Trophoblast cell (in vitro differentiated cells and primary cell): ENCODE data around the gene MBNL2.
A peak's percentile ranks its signal among the peaks of the same experiment; 100 is the strongest.

Experiments
- DNase-seq, 2 donors: peaks; one replicate each; pipeline ENCODE4 v3.0.0-alpha.2; 2016
- H2AFZ ChIP-seq: 2 replicates; pipeline ENCODE4 v1.6.1; 2013; ENCODE audit warnings: low read length, moderate library complexity, mild to moderate bottlenecking; ENCODE audit not compliant: insufficient read depth, poor library complexity
- H2AK5ac ChIP-seq: 2 replicates; pipeline ENCODE4 v1.6.1; 2013; ENCODE audit warnings: mild to moderate bottlenecking, low read length
- H2BK120ac ChIP-seq: 2 replicates; pipeline ENCODE4 v1.6.1; 2013; ENCODE audit warnings: low read length, mild to moderate bottlenecking, moderate library complexity; ENCODE audit not compliant: insufficient read depth, poor library complexity
- H2BK12ac ChIP-seq: 2 replicates; pipeline ENCODE4 v1.6.1; 2013; ENCODE audit warnings: mild to moderate bottlenecking, low read length, moderate library complexity
- H2BK5ac ChIP-seq: 2 replicates; pipeline ENCODE4 v1.6.1; 2013; ENCODE audit warnings: low read length, low read depth, moderate library complexity, mild to moderate bottlenecking; ENCODE audit not compliant: poor library complexity
- H3K14ac ChIP-seq: 2 replicates; pipeline ENCODE4 v1.6.1; 2013; ENCODE audit warnings: mild to moderate bottlenecking, low read length
- H3K18ac ChIP-seq: 2 replicates; pipeline ENCODE4 v1.6.1; 2013; ENCODE audit warnings: mild to moderate bottlenecking, low read length
- H3K23ac ChIP-seq: 2 replicates; pipeline ENCODE4 v1.6.1; 2013; ENCODE audit warnings: low read length
- H3K27ac ChIP-seq: 2 replicates; pipeline ENCODE4 v1.5.1; 2013; ENCODE audit warnings: low read depth, mild to moderate bottlenecking, inconsistent platforms, low read length, moderate library complexity
- H3K27me3 ChIP-seq: 2 replicates; pipeline ENCODE4 v1.6.1; 2013; ENCODE audit warnings: inconsistent platforms, mild to moderate bottlenecking, low read length, moderate library complexity; ENCODE audit not compliant: insufficient read depth
- H3K36me3 ChIP-seq, 2 experiments: 1 replicate in 1 of 2; 2 replicates in 1 of 2; pipeline ENCODE4 v1.6.1; 2013; ENCODE audit warnings: low read length in 2 of 2, mild to moderate bottlenecking in 2 of 2, moderate library complexity in 1 of 2; ENCODE audit not compliant: insufficient read depth in 2 of 2, control insufficient read depth in 1 of 2
- H3K4ac ChIP-seq: 2 replicates; pipeline ENCODE4 v1.6.1; 2013; ENCODE audit warnings: low read depth, mild to moderate bottlenecking, low read length, moderate library complexity
- H3K4me1 ChIP-seq, 2 experiments: 1 replicate in 1 of 2; 2 replicates in 1 of 2; pipeline ENCODE4 v1.6.1; 2013; ENCODE audit warnings: low read length in 2 of 2, mild to moderate bottlenecking in 2 of 2, moderate library complexity in 1 of 2; ENCODE audit not compliant: insufficient read depth in 2 of 2, control insufficient read depth in 1 of 2
- H3K4me2 ChIP-seq: 2 replicates; pipeline ENCODE4 v1.6.1; 2013; ENCODE audit warnings: inconsistent platforms, mild to moderate bottlenecking, low read length, moderate library complexity
- H3K4me3 ChIP-seq: 2 replicates; pipeline ENCODE4 v1.5.1; 2013; ENCODE audit warnings: mild to moderate bottlenecking, low read depth, low read length, inconsistent platforms
- H3K79me1 ChIP-seq: one replicate; pipeline ENCODE4 v1.6.1; 2013; ENCODE audit warnings: low read length
- H3K79me2 ChIP-seq: 2 replicates; pipeline ENCODE4 v1.6.1; 2013; ENCODE audit warnings: low read length, mild to moderate bottlenecking; ENCODE audit not compliant: control insufficient read depth, insufficient read depth, poor library complexity
- H3K9ac ChIP-seq: 2 replicates; pipeline ENCODE4 v1.6.1; 2013; ENCODE audit warnings: mild to moderate bottlenecking, low read length
- H3K9me3 ChIP-seq: 2 replicates; pipeline ENCODE4 v1.6.1; 2013; ENCODE audit warnings: low read depth, mild to moderate bottlenecking, control low read depth, inconsistent platforms, low read length; ENCODE audit not compliant: insufficient read depth
- H4K12ac ChIP-seq: 2 replicates; pipeline ENCODE4 v1.6.1; 2013; ENCODE audit warnings: low read depth, mild to moderate bottlenecking, low read length, moderate library complexity
- H4K8ac ChIP-seq: 2 replicates; pipeline ENCODE4 v1.6.1; 2013; ENCODE audit warnings: low read depth, mild to moderate bottlenecking, low read length, moderate library complexity
- H4K91ac ChIP-seq: one replicate; pipeline ENCODE4 v1.6.1; 2013; ENCODE audit warnings: low read depth, mild to moderate bottlenecking, low read length, moderate library complexity
- WGBS: extraction: QIAGEN DNeasy Blood & Tissue Kit; methylation state at CpG from one replicate; pipeline ENCODE4 v1.1.7; 2013; ENCODE audit warnings: missing lambda C conversion rate; ENCODE audit not compliant: insufficient read length, insufficient coverage; ENCODE audit errors: extremely low coverage; 5-methylcytosine and 5-hydroxymethylcytosine counted together

Gene MBNL2

DNA sequence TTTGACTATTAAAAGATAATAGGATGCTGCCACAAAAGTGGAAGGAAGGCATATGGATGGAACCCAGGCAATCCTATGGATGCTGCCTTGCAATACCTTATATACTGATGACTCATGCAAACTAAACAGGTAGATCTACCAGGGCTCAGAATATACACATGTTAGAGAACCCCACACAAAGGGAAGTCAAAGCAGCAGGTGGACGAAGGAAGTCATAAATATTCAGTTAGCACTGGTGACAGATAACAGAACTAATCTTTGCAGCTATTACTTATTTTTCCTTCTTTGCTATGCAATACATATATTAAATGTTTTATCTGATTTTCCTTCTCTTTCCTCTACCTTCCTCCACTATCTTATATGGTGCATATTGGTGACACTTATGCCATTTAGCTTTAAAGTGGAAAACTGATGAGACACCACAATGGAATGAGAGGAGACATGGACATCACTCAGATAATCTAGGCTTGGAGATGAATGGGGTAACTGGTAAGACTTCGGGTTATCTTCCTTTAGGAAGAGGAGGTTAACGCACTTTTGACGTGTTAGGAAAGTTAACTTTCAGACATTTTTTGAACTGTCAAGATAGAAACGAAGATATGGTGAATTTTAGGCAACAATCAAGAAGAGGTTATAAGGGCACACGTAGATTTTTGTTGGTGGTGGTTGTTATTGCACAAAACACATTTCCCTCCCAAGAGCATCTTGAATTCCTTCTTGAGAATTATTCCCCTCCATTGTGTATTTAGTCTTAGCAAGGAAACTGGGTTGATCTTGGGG lies 39.8 kb upstream of the MBNL2 start:
- no CpG with 5 or more reads among the region's 6 CpGs for whole genome bisulfite sequencing
- H3K4me2 ChIP-seq: no peak overlapping the region

GRCh38 chr13:97185291-97185690 lies 36.8 kb upstream of the MBNL2 start:
- H3K79me2 ChIP-seq: no peaks in the 10 kb centered on the region
- DNase-seq: peak; percentile 75 to 98
- no peak overlapping the region for H3K23ac ChIP-seq
- H3K4me3 ChIP-seq: no peak overlapping the region
- H3K18ac ChIP-seq: peak overlapping the region; percentile 28
- no peaks in the 10 kb centered on the region for H3K36me3 ChIP-seq
- H3K27me3 ChIP-seq: no peaks in the 10 kb centered on the region
- peaks cover 4 to 14% of the 10 kb centered on the region in 2 experiments for H3K4me1 ChIP-seq
- no peak overlapping the region for H3K9ac ChIP-seq
- H2BK120ac ChIP-seq: peak overlapping the region; percentile 47
- H3K14ac ChIP-seq: peak overlapping the region; percentile 57
- peak overlapping the region; percentile 31 for H4K12ac ChIP-seq
- H3K79me1 ChIP-seq: peaks cover 21% of the 10 kb centered on the region
- peak overlapping the region; percentile 61 for H4K91ac ChIP-seq
- peak overlapping the region; percentile 67 for H3K27ac ChIP-seq
- peak overlapping the region; percentile 70 for H2BK5ac ChIP-seq
- H3K4me2 ChIP-seq: no peak overlapping the region
- peak overlapping the region; percentile 68 for H2BK12ac ChIP-seq
- H2AK5ac ChIP-seq: no peak overlapping the region
- WGBS: no CpG with 5 or more reads among the region's 3 CpGs
- H3K9me3 ChIP-seq: no peaks in the 10 kb centered on the region
- H4K8ac ChIP-seq: peak overlapping the region; percentile 70
- H2AFZ ChIP-seq: no peak overlapping the region
- H3K4ac ChIP-seq: no peak overlapping the region

More for the DNA sequence above, 39.8 kb upstream of the MBNL2 start:
- Histone ChIP-seq H2BK120ac (no peak overlapping the region), H2AK5ac (no peak overlapping the region), H2BK12ac (no peak overlapping the region), H4K12ac (no peak overlapping the region), H3K18ac (no peak overlapping the region), H3K4me1 (peaks cover 14 to 23% of the 10 kb centered on the region in 2 experiments), H4K8ac (no peak overlapping the region), H3K27me3 (no peaks in the 10 kb centered on the region), H4K91ac (no peak overlapping the region), H2BK5ac (no peak overlapping the region), H3K9ac (no peak overlapping the region), H3K79me2 (peaks cover 2% of the 10 kb centered on the region), H3K9me3 (no peaks in the 10 kb centered on the region), H3K27ac (no peak overlapping the region), H3K79me1 (peaks cover 28% of the 10 kb centered on the region), H3K4me3 (no peak overlapping the region), H3K4ac (no peak overlapping the region), H2AFZ (no peak overlapping the region), H3K14ac (no peak overlapping the region), H3K23ac (no peak overlapping the region), H3K36me3 (no peaks in the 10 kb centered on the region)
- DNase-seq: peak; percentile 48 to 94

DNA sequence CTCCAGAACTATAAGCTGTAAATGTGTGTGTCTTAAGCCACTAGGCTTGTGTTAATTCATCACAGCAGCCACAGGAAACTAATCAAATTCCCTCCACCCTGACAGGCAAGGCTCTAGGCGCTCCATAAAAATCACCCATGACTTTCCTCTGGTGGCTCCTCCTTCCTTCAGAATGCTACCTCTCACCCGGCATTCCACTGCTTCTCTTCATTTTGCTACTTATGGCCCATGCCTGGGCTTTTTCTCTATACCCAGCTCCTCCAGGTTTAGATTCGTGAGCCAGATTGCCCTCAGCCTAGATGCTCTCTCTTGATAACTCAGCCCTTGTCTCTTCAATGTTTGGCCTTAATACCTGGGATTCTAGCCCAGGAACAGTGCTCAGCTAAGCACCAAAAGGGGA lies 36.4 kb upstream of the MBNL2 start:
- H3K14ac ChIP-seq: peak overlapping the region; percentile 57
- H3K9me3 ChIP-seq: no peaks in the 10 kb centered on the region
- H3K4me2 ChIP-seq: no peak overlapping the region
- H2BK5ac ChIP-seq: peak overlapping the region; percentile 70
- DNase-seq: peak; percentile 90 to 93
- H4K91ac ChIP-seq: peak overlapping the region; percentile 61
- H3K4me1 ChIP-seq: peaks cover 4 to 12% of the 10 kb centered on the region in 2 experiments
- H2BK12ac ChIP-seq: peak overlapping the region; percentile 68
- H2AK5ac ChIP-seq: no peak overlapping the region
- H3K27me3 ChIP-seq: no peaks in the 10 kb centered on the region
- no peak overlapping the region for H3K4me3 ChIP-seq
- H3K9ac ChIP-seq: no peak overlapping the region
- peak overlapping the region; percentile 70 for H4K8ac ChIP-seq
- no peak overlapping the region for H2AFZ ChIP-seq
- H3K27ac ChIP-seq: peak overlapping the region; percentile 67
- H2BK120ac ChIP-seq: peak overlapping the region; percentile 47
- no peaks in the 10 kb centered on the region for H3K79me2 ChIP-seq
- no peak overlapping the region for H3K4ac ChIP-seq
- no peaks in the 10 kb centered on the region for H3K36me3 ChIP-seq
- WGBS: no CpG with 5 or more reads among the region's 3 CpGs
- peak overlapping the region; percentile 31 for H4K12ac ChIP-seq
- H3K23ac ChIP-seq: no peak overlapping the region
- H3K18ac ChIP-seq: peak overlapping the region; percentile 28
- H3K79me1 ChIP-seq: peaks cover 19% of the 10 kb centered on the region

DNA sequence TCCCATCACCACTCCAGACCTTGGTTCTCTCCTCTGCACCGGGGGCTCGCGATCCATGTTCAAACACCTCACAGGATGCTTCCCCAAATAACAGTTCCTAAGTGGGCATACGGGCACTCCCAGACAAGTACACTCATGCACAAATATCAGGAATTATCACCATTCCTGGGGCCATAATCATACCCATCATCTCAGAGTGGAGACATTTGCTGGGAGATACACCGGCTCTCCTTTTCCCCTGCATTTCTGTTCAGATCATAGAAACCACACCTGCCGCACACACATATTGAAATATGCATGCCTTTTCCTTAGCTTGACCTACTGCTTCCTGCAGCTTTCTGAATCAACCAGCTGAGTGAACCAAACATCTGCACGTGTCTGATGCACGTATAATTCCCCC lies 33.9 kb upstream of the MBNL2 start:
- no peak overlapping the region for H3K27ac ChIP-seq
- H3K4me3 ChIP-seq: no peak overlapping the region
- H3K18ac ChIP-seq: no peak overlapping the region
- peak overlapping the region; percentile 29 for H2BK120ac ChIP-seq
- H2AFZ ChIP-seq: no peak overlapping the region
- H3K36me3 ChIP-seq: no peaks in the 10 kb centered on the region
- H3K9me3 ChIP-seq: no peaks in the 10 kb centered on the region
- H3K4ac ChIP-seq: no peak overlapping the region
- H3K23ac ChIP-seq: no peak overlapping the region
- H3K9ac ChIP-seq: no peak overlapping the region
- no peaks in the 10 kb centered on the region for H3K79me2 ChIP-seq
- H3K27me3 ChIP-seq: no peaks in the 10 kb centered on the region
- no peak overlapping the region for H2BK5ac ChIP-seq
- no peak overlapping the region for H2BK12ac ChIP-seq
- peaks cover 14% of the 10 kb centered on the region in 2 experiments for H3K4me1 ChIP-seq
- peaks cover 16% of the 10 kb centered on the region for H3K79me1 ChIP-seq
- no peak overlapping the region for H2AK5ac ChIP-seq
- H4K91ac ChIP-seq: peak overlapping the region; percentile 45
- WGBS: no CpG with 5 or more reads among the region's 8 CpGs
- H3K4me2 ChIP-seq: no peak overlapping the region
- H4K12ac ChIP-seq: no peak overlapping the region
- no peak overlapping the region for H4K8ac ChIP-seq
- no peak overlapping the region for H3K14ac ChIP-seq
- DNase-seq: peak; percentile 68 to 88
